Fibroblast of pulmonary artery (primary cell): ENCODE data around the gene ZNF846.
"Not testable (repeated sequence)": the region's sequence is repeated elsewhere in the genome, so short reads cannot be mapped to it uniquely, and the experiment has no call there.

ENCODE experiments used
- DNase-seq: peaks from one replicate; pipeline ENCODE4 v3.0.0-alpha.2; 2010; ENCODE audit warnings: low read depth
- H3K4me3 ChIP-seq: replicated peaks from 2 replicates; pipeline ENCODE4 v1.5.1; 2011; ENCODE audit warnings: low read depth, mild to moderate bottlenecking, control low read depth, low read length, moderate library complexity
- CTCF ChIP-seq: IDR thresholded peaks from 2 replicates; pipeline ENCODE4 v1.5.1; 2011; ENCODE audit warnings: mild to moderate bottlenecking, control low read depth, low read length, inconsistent platforms; ENCODE audit errors: missing control alignments

ZNF846 gene

GRCh38 chr19:9791552-9792205 lies 23.1 kb upstream of the ZNF846 start:
- DNase-seq = peak; percentile 98
- no peak for TF ChIP-seq CTCF

GRCh38 chr19:9791073-9791367 lies 22.5 kb upstream of the ZNF846 start:
- peak; percentile 45 for DNase-seq
- peak overlapping the region; percentile 55 for H3K4me3 ChIP-seq

More at GRCh38 chr19:9791552-9792205, 23.1 kb upstream of the ZNF846 start:
- H3K4me3 ChIP-seq = peak overlapping the region; percentile 84

GRCh38 chr19:9789579-9789978 lies 21.0 kb upstream of the ZNF846 start:
- peak overlapping the region; percentile 5 for H3K4me3 ChIP-seq
- peak; percentile 56 for DNase-seq

GRCh38 chr19:9789066-9789465 lies 20.5 kb upstream of the ZNF846 start:
- no peak for DNase-seq
- no peak overlapping the region for H3K4me3 ChIP-seq
- TF ChIP-seq CTCF = no peak

GRCh38 chr19:9788604-9789003 lies 20.1 kb upstream of the ZNF846 start:
- not testable (repeated sequence) for H3K4me3 ChIP-seq, DNase-seq

GRCh38 chr19:9786819-9787218 lies 18.3 kb upstream of the ZNF846 start:
- H3K4me3 ChIP-seq = no peak overlapping the region
- TF ChIP-seq CTCF = no peak
- DNase-seq = no peak

- TF ChIP-seq CTCF = no peak
- no peak for DNase-seq
- H3K4me3 ChIP-seq = peak overlapping the region; percentile 81
These were observed 17.8 kb upstream of the ZNF846 start for GRCh38 chr19:9786342-9786741.

GRCh38 chr19:9785367-9786331 lies 17.1 kb upstream of the ZNF846 start:
- no peak for TF ChIP-seq CTCF
- H3K4me3 ChIP-seq = peak overlapping the region; percentile 81
- DNase-seq = peak; percentile 98

- not testable (repeated sequence) for DNase-seq, H3K4me3 ChIP-seq
These were observed 15.6 kb upstream of the ZNF846 start for GRCh38 chr19:9784163-9784496.
